Hepatocyte (in vitro differentiated cells): Measurements from ENCODE around the gene MPC1. TPM values are rescaled to one million over a fixed set of nuclear protein-coding genes. Genes with fewer than 3 reads are reported as not detected.

Source experiments
- DNase-seq: peaks from one replicate; pipeline ENCODE4 v3.0.0-alpha.2; 2016; ENCODE audit warnings: low spot score
- H2AFZ ChIP-seq: fragments of 200-600 bp; sonication (generic); 2 replicates; pipeline ENCODE4 v1.6.0; 2016; ENCODE audit warnings: antibody characterized with exemption, mild to moderate bottlenecking
- H3K27ac ChIP-seq: fragments of 200-600 bp; sonication (generic); 2 replicates; pipeline ENCODE4 v1.5.1; 2016; ENCODE audit warnings: mild to moderate bottlenecking
- H3K27me3 ChIP-seq: fragments of 200-600 bp; sonication (generic); 2 replicates; pipeline ENCODE4 v1.6.1; 2016
- H3K36me3 ChIP-seq: fragments of 200-600 bp; sonication (generic); replicated peaks from 2 replicates; pipeline ENCODE4 v1.5.1; 2016; ENCODE audit warnings: low read depth; ENCODE audit not compliant: insufficient read depth
- H3K4me1 ChIP-seq: fragments of 200-600 bp; sonication (generic); 2 replicates; pipeline ENCODE4 v1.5.1; 2016; ENCODE audit warnings: mild to moderate bottlenecking, moderate library complexity; ENCODE audit not compliant: insufficient read depth
- H3K4me2 ChIP-seq: fragments of 200-600 bp; sonication (generic); 2 replicates; pipeline ENCODE4 v1.6.0; 2016
- H3K4me3 ChIP-seq: fragments of 200-600 bp; sonication (generic); 2 replicates; pipeline ENCODE4 v1.5.1; 2016; ENCODE audit warnings: mild to moderate bottlenecking
- H3K79me2 ChIP-seq: fragments of 200-600 bp; sonication (generic); 2 replicates; pipeline ENCODE4 v1.6.0; 2017; ENCODE audit warnings: mild to moderate bottlenecking
- H3K9me2 ChIP-seq: fragments of 200-600 bp; sonication (generic); replicated peaks from 2 replicates; pipeline ENCODE4 v1.6.0; 2017; ENCODE audit warnings: mild to moderate bottlenecking; ENCODE audit not compliant: insufficient read depth
- H3K9me3 ChIP-seq: fragments of 200-600 bp; sonication (generic); 2 replicates; pipeline ENCODE4 v1.5.1; 2016; ENCODE audit warnings: low read depth, mild to moderate bottlenecking
- H4K20me1 ChIP-seq: fragments of 200-600 bp; sonication (generic); 2 replicates; pipeline ENCODE4 v1.6.0; 2016; ENCODE audit warnings: mild to moderate bottlenecking; ENCODE audit not compliant: insufficient read depth, poor library complexity, severe bottlenecking
- EZH2 ChIP-seq: fragments of 200-600 bp; sonication (generic); IDR thresholded peaks from 2 replicates; pipeline ENCODE4 v1.6.1; 2016; ENCODE audit warnings: antibody characterized with exemption, mild to moderate bottlenecking, borderline replicate concordance
- EZH2phosphoT487 ChIP-seq: fragments of 200-600 bp; sonication (generic); IDR thresholded peaks from one replicate; pipeline ENCODE4 v1.6.1; 2018; ENCODE audit warnings: antibody characterized with exemption, mild to moderate bottlenecking, low read depth, moderate library complexity; ENCODE audit not compliant: unreplicated experiment, severe bottlenecking
- WGBS: methylation state at CpG from one replicate; pipeline ENCODE4 v1.1.6; 2016; ENCODE audit warnings: low lambda C conversion rate; ENCODE audit errors: missing lambda C conversion rate; 5-methylcytosine and 5-hydroxymethylcytosine counted together
- polyA plus RNA-seq: library from polyadenylated mRNA; unstranded; fragments of >200 nt; fragmentation: Nextera tagmentation; extraction: Ambion mirVana; gene quantifications from 2 replicates; pipeline ENCODE4 v1.2.1, GENCODE V29; 2016
- total RNA-seq: library from RNA; depleted of rRNA; stranded (reverse); fragments of >200 nt; gene quantifications from 2 replicates; pipeline ENCODE4 v1.2.3, GENCODE V29; 2014
- TF ChIP-seq, protein P1 (sequence below): fragments of 200-600 bp; sonication (generic); IDR thresholded peaks from 2 replicates; pipeline ENCODE4 v1.5.1; 2016; ENCODE audit warnings: antibody characterized with exemption, mild to moderate bottlenecking; ENCODE audit not compliant: poor library complexity

Gene MPC1
- total and polyA plus RNA-seq, 2 experiments from 2014 or later = 70.2 to 75.4 TPM

DNA sequence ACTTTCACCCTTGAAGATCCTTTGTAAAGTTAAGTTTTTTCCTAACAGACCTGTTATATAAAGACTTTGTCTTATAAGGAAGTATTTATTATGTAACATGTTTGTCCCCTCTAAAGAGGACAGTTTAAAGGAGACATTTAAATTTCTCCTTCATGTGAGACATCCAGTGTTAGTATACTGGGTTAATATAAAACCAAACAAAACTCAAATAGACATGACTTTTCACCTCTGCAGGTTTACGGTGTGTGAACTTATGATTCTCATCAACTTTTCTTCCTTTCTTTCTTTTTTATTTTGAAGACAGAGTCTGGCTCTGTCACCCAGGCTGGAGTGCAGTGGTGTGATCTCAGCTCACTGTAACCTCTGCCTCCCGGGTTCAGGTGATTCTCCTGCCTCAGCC lies 17.4 kb upstream of the MPC1 start:
- no peak overlapping the region for H3K4me3 ChIP-seq
- H3K9me2 ChIP-seq = no peaks in the 10 kb centered on the region
- H3K79me2 ChIP-seq = no peaks in the 10 kb centered on the region
- H3K27ac ChIP-seq = no peak overlapping the region
- WGBS = 66% methylated on average over 2 of the region's 2 CpGs
- no peaks in the 10 kb centered on the region for H3K27me3 ChIP-seq
- no peak overlapping the region for H2AFZ ChIP-seq
- H3K36me3 ChIP-seq = no peaks in the 10 kb centered on the region
- no peaks in the 10 kb centered on the region for H3K9me3 ChIP-seq
- H3K4me1 ChIP-seq = no peaks in the 10 kb centered on the region
- no peaks in the 10 kb centered on the region for H4K20me1 ChIP-seq
- DNase-seq = no peak
- no peak for TF ChIP-seq EZH2phosphoT487
- TF ChIP-seq, protein P1, sequence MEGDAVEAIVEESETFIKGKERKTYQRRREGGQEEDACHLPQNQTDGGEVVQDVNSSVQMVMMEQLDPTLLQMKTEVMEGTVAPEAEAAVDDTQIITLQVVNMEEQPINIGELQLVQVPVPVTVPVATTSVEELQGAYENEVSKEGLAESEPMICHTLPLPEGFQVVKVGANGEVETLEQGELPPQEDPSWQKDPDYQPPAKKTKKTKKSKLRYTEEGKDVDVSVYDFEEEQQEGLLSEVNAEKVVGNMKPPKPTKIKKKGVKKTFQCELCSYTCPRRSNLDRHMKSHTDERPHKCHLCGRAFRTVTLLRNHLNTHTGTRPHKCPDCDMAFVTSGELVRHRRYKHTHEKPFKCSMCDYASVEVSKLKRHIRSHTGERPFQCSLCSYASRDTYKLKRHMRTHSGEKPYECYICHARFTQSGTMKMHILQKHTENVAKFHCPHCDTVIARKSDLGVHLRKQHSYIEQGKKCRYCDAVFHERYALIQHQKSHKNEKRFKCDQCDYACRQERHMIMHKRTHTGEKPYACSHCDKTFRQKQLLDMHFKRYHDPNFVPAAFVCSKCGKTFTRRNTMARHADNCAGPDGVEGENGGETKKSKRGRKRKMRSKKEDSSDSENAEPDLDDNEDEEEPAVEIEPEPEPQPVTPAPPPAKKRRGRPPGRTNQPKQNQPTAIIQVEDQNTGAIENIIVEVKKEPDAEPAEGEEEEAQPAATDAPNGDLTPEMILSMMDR = no peak
- TF ChIP-seq EZH2 = no peak
- H3K4me2 ChIP-seq = no peak overlapping the region

DNA sequence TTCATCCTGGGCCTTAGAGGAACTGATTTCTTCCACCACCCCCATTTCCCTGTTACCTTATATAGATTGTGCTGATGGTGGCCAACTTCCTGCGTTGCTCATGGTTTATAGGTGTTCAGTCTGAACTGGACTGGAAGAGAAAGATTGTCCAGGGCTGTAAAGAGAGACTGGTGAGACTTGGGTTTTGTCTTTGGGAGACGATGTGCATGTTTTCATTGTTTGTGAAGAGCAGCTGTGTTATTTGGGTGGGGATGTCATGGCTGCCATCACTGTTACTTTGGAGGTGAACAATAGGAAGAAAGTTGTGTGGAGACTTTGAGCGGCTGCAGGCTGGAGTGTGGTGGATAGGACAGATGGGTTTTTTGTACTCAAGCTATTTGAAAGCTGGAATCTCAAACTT lies 15.6 kb upstream of the MPC1 start:
- Histone ChIP-seq H4K20me1 (no peaks in the 10 kb centered on the region), H3K27me3 (no peaks in the 10 kb centered on the region), H3K36me3 (no peaks in the 10 kb centered on the region), H3K4me2 (no peak overlapping the region), H3K27ac (no peak overlapping the region), H3K9me2 (no peaks in the 10 kb centered on the region), H3K4me3 (no peak overlapping the region), H3K79me2 (no peaks in the 10 kb centered on the region), H3K4me1 (no peaks in the 10 kb centered on the region), H3K9me3 (no peaks in the 10 kb centered on the region), H2AFZ (no peak overlapping the region)
- 96% methylated on average over 3 of the region's 3 CpGs for WGBS
- TF ChIP-seq EZH2 = no peak
- TF ChIP-seq, protein P1 = no peak
- TF ChIP-seq EZH2phosphoT487 = no peak
- no peak for DNase-seq

DNA sequence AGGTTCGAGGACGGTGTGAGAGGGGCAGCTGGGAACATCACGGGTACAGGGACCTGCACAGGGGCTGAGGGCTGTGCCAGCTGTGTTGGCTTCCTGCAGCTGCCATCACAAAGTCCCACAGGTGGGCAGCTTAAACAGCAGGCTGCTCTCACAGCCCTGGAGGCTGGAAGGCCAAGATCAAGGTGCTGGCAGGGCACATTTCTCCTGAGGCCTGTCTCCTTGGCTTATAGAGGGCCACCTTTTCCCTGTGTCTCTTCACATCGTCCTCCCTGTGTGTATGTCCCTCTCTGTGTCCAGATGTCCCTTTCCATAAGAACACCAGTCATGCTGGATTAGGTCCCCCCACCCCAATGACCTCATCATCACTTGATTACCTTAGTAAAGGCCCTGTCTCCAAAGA lies 15.1 kb upstream of the MPC1 start:
- Histone ChIP-seq H3K27me3 (no peaks in the 10 kb centered on the region), H3K9me3 (no peaks in the 10 kb centered on the region), H3K79me2 (no peaks in the 10 kb centered on the region), H3K4me2 (no peak overlapping the region), H3K4me1 (no peaks in the 10 kb centered on the region), H3K9me2 (no peaks in the 10 kb centered on the region), H3K36me3 (no peaks in the 10 kb centered on the region), H4K20me1 (no peaks in the 10 kb centered on the region), H3K27ac (no peak overlapping the region), H2AFZ (no peak overlapping the region), H3K4me3 (no peak overlapping the region)
- 95% methylated on average over 4 of the region's 4 CpGs for WGBS
- no peak for TF ChIP-seq EZH2phosphoT487
- TF ChIP-seq, protein P1 = no peak
- no peak for TF ChIP-seq EZH2
- DNase-seq = no peak

DNA sequence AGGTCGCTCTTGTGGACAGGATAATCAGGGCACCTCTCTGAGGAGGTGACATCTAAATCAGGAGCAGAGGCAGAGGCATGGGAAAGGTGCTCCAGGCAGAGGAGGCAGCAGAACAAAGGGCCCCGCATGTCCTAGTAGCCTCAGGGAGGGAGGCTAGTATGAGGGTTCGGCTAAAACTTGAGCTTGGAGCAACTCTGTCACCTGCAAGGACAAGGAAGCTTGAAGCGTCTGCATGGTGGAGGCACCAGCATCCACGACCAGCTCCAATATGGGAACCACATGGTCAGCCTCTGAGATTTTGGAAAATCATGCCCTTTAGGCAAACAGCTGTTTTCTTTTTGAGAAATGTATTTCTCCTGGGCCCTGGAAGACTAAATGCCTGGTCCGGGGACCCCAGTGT lies 13.0 kb upstream of the MPC1 start:
- Histone ChIP-seq H3K79me2 (no peaks in the 10 kb centered on the region), H3K36me3 (no peaks in the 10 kb centered on the region), H3K4me1 (no peaks in the 10 kb centered on the region), H3K9me2 (no peaks in the 10 kb centered on the region), H3K27ac (no peak overlapping the region), H3K4me2 (no peak overlapping the region), H4K20me1 (no peaks in the 10 kb centered on the region), H2AFZ (no peak overlapping the region), H3K27me3 (no peaks in the 10 kb centered on the region), H3K4me3 (no peak overlapping the region), H3K9me3 (no peaks in the 10 kb centered on the region)
- DNase-seq = no peak
- TF ChIP-seq EZH2 = no peak
- TF ChIP-seq EZH2phosphoT487 = no peak
- TF ChIP-seq, protein P1 = no peak
- WGBS = 84% methylated on average over 6 of the region's 6 CpGs
